Ascending aorta (tissue), 2 donors: ENCODE results near the gene MTCL1. TPM values are rescaled to one million over a fixed set of nuclear protein-coding genes. Genes with fewer than 3 reads are reported as not detected.

Experiments
- DNase-seq, 2 donors: peaks; one replicate each; pipeline ENCODE4 v3.0.0-alpha.2; 2019; ENCODE audit warnings: low spot score in 2 of 2
- H3K27ac ChIP-seq, 2 donors: fragments of 200-600 bp; sonication (generic); one replicate each; pipeline ENCODE4 v1.5.1; 2016 to 2017; ENCODE audit warnings: mild to moderate bottlenecking in 1 of 2
- H3K27me3 ChIP-seq: fragments of 200-600 bp; sonication (generic); one replicate; pipeline ENCODE4 v1.5.1; 2017
- H3K36me3 ChIP-seq, 2 donors: fragments of 200-600 bp; sonication (generic); one replicate each; pipeline ENCODE4 v1.5.1; 2016
- H3K4me1 ChIP-seq, 2 donors: fragments of 200-600 bp; sonication (generic); one replicate each; pipeline ENCODE4 v1.5.1; 2016 to 2017; ENCODE audit warnings: mild to moderate bottlenecking in 1 of 2
- H3K4me3 ChIP-seq, 2 donors: fragments of 200-600 bp; sonication (generic); one replicate each; pipeline ENCODE4 v1.5.1; 2016 to 2017; ENCODE audit warnings: mild to moderate bottlenecking in 1 of 2
- H3K9me3 ChIP-seq, 2 donors: fragments of 200-600 bp; sonication (generic); one replicate each; pipeline ENCODE4 v1.5.1; 2016
- intact Hi-C: fragments of 100-400 bp; cut with DNase I; formaldehyde crosslinking; loops from one replicate; pipeline ENCODE4 v1.15.1; 2023
- total RNA-seq: library from RNA; depleted of rRNA; stranded (reverse); fragments of >200 nt; gene quantifications from one replicate; pipeline ENCODE4 v1.1.0, GENCODE V29; 2016
- TF ChIP-seq, protein P1 (sequence below), 3 experiments: fragments of 200-600 bp in 2 of 3; fragments of 450-650 bp in 1 of 3; sonication (generic) in 2 of 3; IDR thresholded peaks; one replicate each; pipeline ENCODE4 v1.5.1; 2016 to 2019; ENCODE audit warnings: antibody characterized with exemption in 3 of 3, mild to moderate bottlenecking in 1 of 3, moderate library complexity in 1 of 3

The MTCL1 gene
- total RNA-seq, 1 donor from 2014 or later = 105 TPM

DNA sequence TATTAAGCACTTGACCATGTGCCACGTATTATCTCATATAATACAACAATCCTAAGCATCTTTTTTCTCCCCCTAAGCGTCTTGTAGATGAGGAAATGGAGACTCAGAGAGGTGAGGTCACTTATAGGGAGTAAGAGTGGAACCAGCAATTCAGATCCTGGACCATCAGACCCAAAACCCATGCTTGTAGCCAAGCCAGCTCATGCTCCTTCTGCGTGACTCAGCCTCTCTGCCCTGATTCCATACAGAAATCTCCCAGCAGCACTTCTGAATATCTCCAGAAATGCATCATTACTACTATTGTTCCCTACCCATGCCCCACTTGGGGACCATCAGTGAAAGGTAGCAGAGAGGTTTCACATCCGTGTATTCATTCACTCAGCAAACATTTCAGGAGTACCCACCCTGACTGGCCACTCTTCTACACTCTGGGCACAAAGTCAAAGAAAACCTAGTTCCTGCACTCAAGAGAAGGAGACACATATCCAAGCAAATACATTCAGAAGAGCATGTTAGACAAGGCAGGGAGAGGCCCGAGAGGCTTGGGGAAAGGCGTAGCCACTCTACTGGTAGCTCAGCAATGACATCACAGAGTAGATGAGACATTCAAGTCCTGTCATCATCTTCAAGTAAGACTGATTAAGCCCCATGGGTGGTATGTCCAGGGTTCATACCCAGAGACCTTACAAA lies 141.9 kb downstream of the MTCL1 start:
- intact Hi-C loops = no loop called here
- Histone ChIP-seq H3K36me3 (no peaks in the 10 kb centered on the region), H3K4me3 (no peak overlapping the region), H3K27ac (no peak overlapping the region), H3K27me3 (no peaks in the 10 kb centered on the region), H3K4me1 (no peaks in the 10 kb centered on the region), H3K9me3 (no peaks in the 10 kb centered on the region)
- TF ChIP-seq, protein P1, sequence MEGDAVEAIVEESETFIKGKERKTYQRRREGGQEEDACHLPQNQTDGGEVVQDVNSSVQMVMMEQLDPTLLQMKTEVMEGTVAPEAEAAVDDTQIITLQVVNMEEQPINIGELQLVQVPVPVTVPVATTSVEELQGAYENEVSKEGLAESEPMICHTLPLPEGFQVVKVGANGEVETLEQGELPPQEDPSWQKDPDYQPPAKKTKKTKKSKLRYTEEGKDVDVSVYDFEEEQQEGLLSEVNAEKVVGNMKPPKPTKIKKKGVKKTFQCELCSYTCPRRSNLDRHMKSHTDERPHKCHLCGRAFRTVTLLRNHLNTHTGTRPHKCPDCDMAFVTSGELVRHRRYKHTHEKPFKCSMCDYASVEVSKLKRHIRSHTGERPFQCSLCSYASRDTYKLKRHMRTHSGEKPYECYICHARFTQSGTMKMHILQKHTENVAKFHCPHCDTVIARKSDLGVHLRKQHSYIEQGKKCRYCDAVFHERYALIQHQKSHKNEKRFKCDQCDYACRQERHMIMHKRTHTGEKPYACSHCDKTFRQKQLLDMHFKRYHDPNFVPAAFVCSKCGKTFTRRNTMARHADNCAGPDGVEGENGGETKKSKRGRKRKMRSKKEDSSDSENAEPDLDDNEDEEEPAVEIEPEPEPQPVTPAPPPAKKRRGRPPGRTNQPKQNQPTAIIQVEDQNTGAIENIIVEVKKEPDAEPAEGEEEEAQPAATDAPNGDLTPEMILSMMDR (IDR thresholded peaks at IDR 0.05) = no peak
- DNase-seq = no peak

DNA sequence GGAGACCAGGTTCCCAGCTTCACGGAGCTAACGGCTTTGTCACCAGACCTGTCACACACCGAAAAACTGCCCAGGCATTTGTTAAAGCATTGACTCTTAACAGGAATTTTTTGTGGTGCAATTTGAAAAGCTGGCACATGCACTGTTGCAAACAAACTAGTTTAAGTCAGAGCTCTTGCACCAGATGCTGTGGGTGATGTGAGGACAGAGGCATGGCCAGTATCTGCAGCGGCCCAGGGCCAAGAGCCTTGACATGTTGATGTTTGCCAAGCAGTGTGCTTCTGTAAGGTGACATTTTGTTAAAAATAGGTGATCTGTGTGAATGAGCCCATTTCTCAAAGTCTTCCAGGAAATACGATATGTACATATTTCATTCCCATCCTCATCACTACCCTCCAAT lies 142.5 kb downstream of the MTCL1 start:
- TF ChIP-seq, protein P1 (IDR thresholded peaks at IDR 0.05) = no peak
- Histone ChIP-seq H3K36me3 (no peaks in the 10 kb centered on the region), H3K9me3 (no peaks in the 10 kb centered on the region), H3K4me1 (no peaks in the 10 kb centered on the region), H3K4me3 (no peak overlapping the region), H3K27me3 (no peaks in the 10 kb centered on the region), H3K27ac (no peak overlapping the region)
- no peak for DNase-seq
- intact Hi-C loops = no loop called here

DNA sequence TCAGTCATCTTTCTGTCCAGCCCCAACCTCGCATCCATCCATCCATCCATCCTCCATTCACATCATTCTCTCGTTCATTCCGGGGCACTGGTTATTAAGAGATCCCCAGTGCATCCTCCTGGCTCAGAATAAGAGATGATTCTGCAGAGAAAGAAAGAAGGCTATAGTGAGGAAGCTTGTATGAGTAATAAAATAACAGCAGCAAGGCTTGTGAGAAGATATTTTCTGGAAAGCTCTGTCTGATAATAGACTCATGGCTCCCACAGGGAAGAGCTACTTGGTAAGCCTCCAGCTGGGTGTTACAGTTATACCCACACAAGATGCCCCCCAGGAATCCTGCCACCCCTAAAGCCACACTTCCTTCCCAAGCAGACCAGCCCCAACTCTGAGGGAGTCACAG lies 143.2 kb downstream of the MTCL1 start:
- Histone ChIP-seq H3K4me3 (no peak overlapping the region), H3K27ac (no peak overlapping the region), H3K27me3 (no peaks in the 10 kb centered on the region), H3K4me1 (no peaks in the 10 kb centered on the region), H3K36me3 (no peaks in the 10 kb centered on the region), H3K9me3 (no peaks in the 10 kb centered on the region)
- intact Hi-C loops = no loop called here
- no peak for DNase-seq
- TF ChIP-seq, protein P1 (IDR thresholded peaks at IDR 0.05) = no peak

DNA sequence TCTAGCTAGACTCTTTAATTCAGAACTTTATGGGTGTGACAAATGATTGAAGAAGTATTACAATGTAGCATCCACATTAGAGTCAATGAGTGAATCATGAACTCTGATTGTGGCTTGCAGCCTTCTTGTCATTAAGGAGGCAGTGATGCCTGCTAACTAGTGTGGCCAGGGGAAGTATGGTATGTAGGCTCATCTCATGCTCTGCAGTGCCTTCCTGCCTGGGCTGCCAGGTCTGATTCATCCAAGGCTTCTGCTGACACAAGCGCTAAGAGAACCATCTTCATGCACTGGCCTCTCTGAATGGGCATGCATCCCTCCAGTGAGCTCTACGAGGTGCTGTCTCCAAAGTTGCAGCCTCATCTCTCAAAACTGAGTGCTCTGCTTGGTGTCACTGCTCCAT lies 144.3 kb downstream of the MTCL1 start:
- DNase-seq = no peak
- intact Hi-C loops = no loop called here
- H3K27me3 ChIP-seq = no peaks in the 10 kb centered on the region
- H3K9me3 ChIP-seq = no peaks in the 10 kb centered on the region
- no peak overlapping the region for H3K4me3 ChIP-seq
- TF ChIP-seq, protein P1 (IDR thresholded peaks at IDR 0.05) = no peak
- H3K4me1 ChIP-seq = no peaks in the 10 kb centered on the region
- no peak overlapping the region for H3K27ac ChIP-seq
- no peaks in the 10 kb centered on the region for H3K36me3 ChIP-seq

DNA sequence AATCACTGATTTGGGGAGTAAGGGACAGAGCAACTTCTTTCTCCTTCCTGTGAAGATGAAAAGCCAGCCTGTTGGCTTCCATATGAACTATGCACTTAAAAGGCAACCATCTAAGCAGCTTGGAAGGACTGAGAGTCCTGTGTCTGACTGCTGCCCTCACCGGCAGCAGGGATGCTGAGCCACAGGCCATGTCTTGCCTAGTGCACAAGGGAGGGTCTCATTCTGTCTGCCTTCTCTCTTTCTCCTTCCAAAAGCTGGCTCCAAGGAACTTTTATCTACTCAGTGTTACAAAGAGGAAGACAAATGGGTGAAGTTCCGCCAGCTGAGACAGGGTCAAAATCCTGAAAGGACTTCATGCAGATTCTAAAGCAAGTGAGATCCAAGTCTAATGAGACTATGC lies 146.3 kb downstream of the MTCL1 start:
- Histone ChIP-seq H3K4me1 (no peaks in the 10 kb centered on the region), H3K9me3 (no peaks in the 10 kb centered on the region), H3K4me3 (no peak overlapping the region), H3K36me3 (no peaks in the 10 kb centered on the region), H3K27me3 (no peaks in the 10 kb centered on the region), H3K27ac (no peak overlapping the region)
- DNase-seq = no peak
- TF ChIP-seq, protein P1 (IDR thresholded peaks at IDR 0.05) = no peak
- intact Hi-C loops = no loop called here

DNA sequence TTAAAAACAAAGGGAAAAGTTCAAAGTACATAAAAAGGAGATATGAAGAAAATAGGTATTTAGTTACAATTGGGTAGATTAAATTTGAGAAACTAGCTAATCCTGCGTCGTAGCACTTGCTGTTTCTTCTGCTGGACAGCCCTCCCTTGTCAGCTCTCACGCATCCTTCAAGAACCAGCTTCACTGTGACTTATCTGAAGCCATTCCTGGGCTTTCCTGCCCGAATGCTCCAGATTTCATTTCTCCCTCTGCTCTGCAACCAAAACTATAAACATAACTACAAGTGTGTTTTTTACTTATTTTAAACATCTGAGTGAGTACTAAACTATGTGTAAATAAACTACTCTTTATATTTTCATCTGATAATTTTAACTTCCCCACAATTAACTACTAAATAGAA lies 149.2 kb downstream of the MTCL1 start:
- Histone ChIP-seq H3K36me3 (no peaks in the 10 kb centered on the region), H3K4me1 (no peaks in the 10 kb centered on the region), H3K9me3 (no peaks in the 10 kb centered on the region), H3K27ac (no peak overlapping the region), H3K27me3 (no peaks in the 10 kb centered on the region), H3K4me3 (no peak overlapping the region)
- no peak for DNase-seq
- intact Hi-C loops = no loop called here
- TF ChIP-seq, protein P1 (IDR thresholded peaks at IDR 0.05) = no peak
